Activated CD8-positive, alpha-beta memory T cell treated with anti-CD3 and anti-CD28 coated beads, Interleukin-2, amount 50 U/mL, for 48 hours (primary cell): ENCODE measurements around the gene RFX2.
"Not testable (repeated sequence)": the region's sequence is repeated elsewhere in the genome, so short reads cannot be mapped to it uniquely, and the experiment has no call there.

ENCODE experiments used
- DNase-seq: peaks from one replicate; pipeline ENCODE4 v3.0.0-alpha.2; 2020

Gene RFX2

GRCh38 chr19:6073858-6074708 lies 36.2 kb downstream of the RFX2 start:
- no peak for DNase-seq

GRCh38 chr19:6073233-6073632 lies 37.1 kb downstream of the RFX2 start:
- DNase-seq = not testable (repeated sequence)

- DNase-seq = no peak
Measured at GRCh38 chr19:6071875-6072274, 38.4 kb downstream of the RFX2 start.

- no peak for DNase-seq
Measured at GRCh38 chr19:6070720-6071485, 39.4 kb downstream of the RFX2 start.

DNA sequence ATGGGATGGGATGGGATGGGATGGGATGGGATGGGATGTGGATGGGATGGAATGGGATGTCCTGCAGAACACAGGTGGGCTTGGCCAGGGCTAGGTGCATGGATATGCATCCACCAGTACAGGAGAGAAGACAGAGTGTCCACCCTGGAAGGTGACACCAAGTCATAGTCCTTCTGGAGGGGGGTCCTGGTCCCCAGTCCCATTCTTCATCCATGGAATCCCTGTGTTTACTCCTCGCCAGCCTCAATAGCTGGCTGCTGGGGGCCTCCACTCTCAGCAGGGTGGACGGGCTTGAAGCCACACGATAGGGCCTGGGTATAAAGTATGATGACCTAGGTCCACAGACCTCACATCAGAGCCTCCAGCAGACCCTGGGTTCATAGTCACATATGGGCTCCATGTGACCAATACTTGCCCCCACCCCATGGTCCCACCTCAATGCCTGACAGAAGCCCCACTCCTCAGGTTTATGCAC lies 40.1 kb downstream of the RFX2 start:
- DNase-seq = no peak

GRCh38 chr19:6069268-6069791 lies 41.0 kb downstream of the RFX2 start:
- no peak for DNase-seq

DNA sequence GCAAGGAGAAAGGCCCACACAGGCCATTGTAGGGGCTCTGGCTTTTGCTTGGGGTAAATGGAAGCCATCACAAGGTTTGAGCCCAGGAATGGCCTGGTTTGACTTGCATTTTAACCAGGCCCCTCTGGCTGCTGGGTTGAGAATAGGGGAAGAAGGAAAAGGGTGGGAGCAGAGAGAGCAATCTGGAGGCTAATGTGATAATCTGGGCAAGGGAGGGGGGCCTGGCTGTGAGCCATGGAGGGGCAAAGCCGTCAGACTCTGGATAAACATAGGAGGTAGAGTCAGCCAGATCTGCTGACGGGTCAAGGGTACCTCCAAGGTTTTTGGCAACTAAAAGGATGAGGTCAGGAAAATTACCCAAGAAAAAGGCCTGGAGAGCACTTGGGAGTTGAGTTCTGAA lies 41.6 kb downstream of the RFX2 start:
- no peak for DNase-seq

- DNase-seq = no peak
Measured at GRCh38 chr19:6067975-6068374, 42.3 kb downstream of the RFX2 start.

- peak; percentile 46 for DNase-seq
Measured at GRCh38 chr19:6066661-6067646, 43.3 kb downstream of the RFX2 start.

DNA sequence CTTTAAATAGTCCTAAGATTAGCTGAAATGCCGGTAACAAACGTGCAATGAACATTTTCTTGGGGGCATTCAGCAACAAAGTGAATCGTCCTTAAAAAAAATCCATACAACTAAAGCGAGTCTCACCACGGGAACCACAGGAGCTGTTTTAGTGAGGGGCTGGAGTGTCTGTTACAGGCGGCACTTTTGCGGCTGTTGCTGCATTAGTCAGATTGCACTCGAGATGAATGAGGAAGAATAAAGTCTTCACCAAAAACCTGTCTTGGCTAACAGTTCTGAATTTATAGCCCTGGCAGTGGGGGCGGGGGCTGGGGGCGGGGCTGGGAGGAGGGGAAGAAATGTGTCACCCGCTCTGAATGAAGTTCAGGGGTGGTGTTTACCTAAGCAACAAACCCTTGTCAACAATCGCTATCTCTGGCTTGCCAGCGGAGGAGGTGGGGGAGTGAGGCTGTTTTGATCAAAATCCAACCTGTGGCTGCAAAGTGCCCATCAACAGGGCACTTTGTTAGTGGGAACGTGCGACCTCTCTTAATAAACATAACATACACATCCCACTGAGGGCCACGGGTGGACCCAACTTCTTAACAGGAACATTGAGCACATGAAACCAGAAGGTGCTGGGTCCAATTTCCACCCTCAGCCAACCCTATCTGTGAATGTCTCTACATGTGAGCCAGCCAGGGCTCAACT lies 44.5 kb downstream of the RFX2 start:
- DNase-seq = peak; percentile 62

GRCh38 chr19:6064336-6065073 lies 45.8 kb downstream of the RFX2 start:
- DNase-seq = peak; percentile 43

- DNase-seq = peak; percentile 35
Measured at GRCh38 chr19:6063576-6064335, 46.5 kb downstream of the RFX2 start.

GRCh38 chr19:6062961-6063575 lies 47.2 kb downstream of the RFX2 start:
- peak; percentile 46 for DNase-seq

GRCh38 chr19:6062274-6062673 lies 48.0 kb downstream of the RFX2 start:
- peak; percentile 60 for DNase-seq

DNA sequence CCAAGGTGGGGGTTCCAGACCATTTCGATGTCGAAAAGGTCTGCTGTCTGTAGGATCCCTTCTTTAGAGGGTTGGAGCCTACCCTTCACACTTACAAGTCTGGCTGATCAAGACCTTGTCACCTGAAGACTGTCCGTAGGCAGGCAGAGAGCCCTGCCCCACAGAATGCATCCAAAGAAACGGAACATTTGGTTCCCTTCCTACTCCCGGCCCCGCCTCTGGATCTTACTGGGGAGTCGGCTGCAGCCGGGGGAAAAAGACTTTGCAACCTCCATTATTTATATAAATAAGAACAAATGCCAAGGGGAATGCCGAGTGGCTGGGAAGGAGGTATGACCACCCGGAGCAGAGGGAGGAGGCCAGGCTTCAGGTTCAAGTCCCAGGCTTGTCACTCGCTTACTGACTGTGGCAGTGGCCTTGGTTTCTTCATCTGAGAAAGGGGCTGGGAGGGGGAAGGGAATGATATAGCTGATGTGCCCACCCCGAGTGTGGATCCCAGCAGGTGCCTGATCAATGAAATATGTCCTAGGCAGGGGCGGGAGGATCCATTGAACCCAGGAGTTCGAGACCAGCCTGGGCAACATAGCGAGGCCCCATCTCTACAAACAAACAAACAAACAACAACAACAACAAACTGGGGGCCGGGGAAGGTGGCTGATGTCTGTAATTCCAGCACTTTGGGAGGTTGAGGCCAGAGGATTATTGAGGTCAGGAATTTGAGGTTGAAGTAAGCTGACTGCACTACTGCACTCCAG lies 48.7 kb downstream of the RFX2 start:
- peak; percentile 45 for DNase-seq

DNA sequence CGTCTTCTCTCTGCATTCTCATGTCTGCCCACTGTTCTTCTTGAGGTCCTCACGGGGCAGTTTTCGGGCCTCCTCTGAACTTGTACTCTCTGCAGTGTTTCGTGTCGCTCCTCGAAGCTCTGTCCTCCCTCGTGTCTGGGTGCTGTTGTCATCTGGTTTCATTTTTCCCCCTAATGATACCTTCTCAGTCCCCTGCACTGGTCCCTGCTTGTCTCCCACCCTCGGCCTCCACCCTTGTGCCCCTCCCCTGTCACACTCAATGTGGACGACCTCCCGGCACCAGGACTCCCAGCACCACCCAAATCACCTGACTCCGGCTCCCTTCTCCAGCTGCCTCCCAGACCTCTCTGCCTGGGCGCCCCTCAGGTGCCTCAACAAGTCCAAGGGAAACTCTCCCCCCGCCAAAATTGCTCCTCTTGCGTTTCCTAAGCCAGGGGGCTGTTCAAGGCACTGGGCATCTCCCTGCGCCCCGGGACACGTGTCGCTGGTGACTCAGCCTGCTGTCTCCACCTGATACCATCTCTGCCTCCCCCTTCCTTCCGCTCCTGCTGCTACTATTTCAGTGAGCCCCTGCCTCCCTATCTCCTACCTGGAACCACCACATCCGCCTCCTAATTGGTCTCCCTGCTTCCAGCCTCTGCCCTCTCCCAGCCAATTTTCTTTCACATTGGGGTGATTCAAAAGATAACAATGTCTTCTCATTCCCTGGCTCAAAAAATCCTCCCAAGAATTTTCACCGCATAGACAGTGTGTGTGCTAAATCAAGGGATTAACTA lies 49.5 kb downstream of the RFX2 start:
- peak; percentile 63 for DNase-seq

GRCh38 chr19:6059988-6060599 lies 50.2 kb downstream of the RFX2 start:
- DNase-seq = peak; percentile 40
